Measurements from ENCODE around the gene KAT7. TPM values are rescaled to one million over a fixed set of nuclear protein-coding genes. Genes with fewer than 3 reads are reported as not detected.
A peak's percentile ranks its signal among the peaks of the same experiment; 100 is the strongest.

KAT7 gene
- polyA plus RNA-seq, 1 donor from 2014 or later: 31.0 TPM

DNA sequence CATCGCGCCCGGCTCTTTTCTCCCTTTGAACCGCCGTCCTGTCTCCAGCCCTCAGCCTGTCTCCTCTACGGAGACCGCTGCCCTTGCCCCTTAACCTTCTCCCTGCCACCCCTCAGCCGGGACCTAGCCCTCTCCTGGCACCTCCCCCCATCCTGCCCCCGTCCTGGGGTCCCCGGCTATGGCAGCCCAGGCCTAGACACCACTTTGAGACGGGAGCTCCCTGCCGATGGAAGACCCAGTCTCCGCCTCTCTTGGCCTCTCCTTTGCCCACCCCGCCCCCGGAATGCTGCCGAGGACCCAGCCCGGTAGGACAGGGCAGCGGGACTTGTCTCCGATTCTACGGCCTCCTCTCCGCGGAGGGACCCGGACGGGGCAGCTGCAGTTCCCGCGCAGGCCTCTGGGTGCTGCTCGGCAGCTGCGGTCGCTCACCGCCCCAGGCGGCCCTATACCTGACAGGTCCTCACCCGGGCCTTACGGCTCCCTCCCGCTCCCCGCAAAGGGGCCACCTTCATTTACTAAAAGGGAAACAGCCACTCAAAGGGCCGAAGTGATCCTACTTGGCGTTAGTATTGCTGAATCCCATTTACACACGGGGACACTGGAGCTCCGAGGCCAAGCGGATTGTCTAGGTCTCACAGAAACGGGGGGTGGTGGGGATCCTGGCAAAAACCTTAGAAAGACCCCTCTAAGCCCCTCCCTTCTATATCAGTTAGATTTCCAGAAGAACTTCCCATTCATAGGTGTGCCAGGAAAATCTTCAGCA is 92.0 kb downstream of the KAT7 start:
- no peaks in the 10 kb centered on the region for H3K9me3 ChIP-seq (ENCODE audit: low read length)
- no peaks in the 10 kb centered on the region for H3K36me3 ChIP-seq (ENCODE audit: insufficient read depth, low read length)
- peaks cover 3% of the 10 kb centered on the region for H3K27me3 ChIP-seq (ENCODE audit: insufficient read depth, low read depth, low read length)
- H3K4me3 ChIP-seq (ENCODE audit: low read length): peak overlapping the region; percentile 52
- H3K4me2 ChIP-seq (ENCODE audit: low read length): no peak overlapping the region
- no peak overlapping the region for H3K27ac ChIP-seq (ENCODE audit: low read length)
- H2AFZ ChIP-seq (ENCODE audit: low read depth, low read length): no peak overlapping the region
- peak; percentile 80 for TF ChIP-seq RAD21 (conservative IDR thresholded peaks at IDR 0.05)
- no peak for TF ChIP-seq POLR2AphosphoS5 (IDR thresholded peaks at IDR 0.05)
- TF ChIP-seq, protein P1, sequence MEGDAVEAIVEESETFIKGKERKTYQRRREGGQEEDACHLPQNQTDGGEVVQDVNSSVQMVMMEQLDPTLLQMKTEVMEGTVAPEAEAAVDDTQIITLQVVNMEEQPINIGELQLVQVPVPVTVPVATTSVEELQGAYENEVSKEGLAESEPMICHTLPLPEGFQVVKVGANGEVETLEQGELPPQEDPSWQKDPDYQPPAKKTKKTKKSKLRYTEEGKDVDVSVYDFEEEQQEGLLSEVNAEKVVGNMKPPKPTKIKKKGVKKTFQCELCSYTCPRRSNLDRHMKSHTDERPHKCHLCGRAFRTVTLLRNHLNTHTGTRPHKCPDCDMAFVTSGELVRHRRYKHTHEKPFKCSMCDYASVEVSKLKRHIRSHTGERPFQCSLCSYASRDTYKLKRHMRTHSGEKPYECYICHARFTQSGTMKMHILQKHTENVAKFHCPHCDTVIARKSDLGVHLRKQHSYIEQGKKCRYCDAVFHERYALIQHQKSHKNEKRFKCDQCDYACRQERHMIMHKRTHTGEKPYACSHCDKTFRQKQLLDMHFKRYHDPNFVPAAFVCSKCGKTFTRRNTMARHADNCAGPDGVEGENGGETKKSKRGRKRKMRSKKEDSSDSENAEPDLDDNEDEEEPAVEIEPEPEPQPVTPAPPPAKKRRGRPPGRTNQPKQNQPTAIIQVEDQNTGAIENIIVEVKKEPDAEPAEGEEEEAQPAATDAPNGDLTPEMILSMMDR (IDR thresholded peaks at IDR 0.05; ENCODE audit: poor library complexity, severe bottlenecking): peak; percentile 93
- TF ChIP-seq EZH2 (IDR thresholded peaks at IDR 0.05; ENCODE audit: borderline replicate concordance, insufficient read depth, low read length, poor library complexity, severe bottlenecking): no peak
- TF ChIP-seq EP300 (conservative IDR thresholded peaks at IDR 0.05; ENCODE audit: poor library complexity, severe bottlenecking): no peak
- TF ChIP-seq SMC3 (conservative IDR thresholded peaks at IDR 0.05; ENCODE audit: poor library complexity): peak; percentile 77
- TF ChIP-seq, protein P2, sequence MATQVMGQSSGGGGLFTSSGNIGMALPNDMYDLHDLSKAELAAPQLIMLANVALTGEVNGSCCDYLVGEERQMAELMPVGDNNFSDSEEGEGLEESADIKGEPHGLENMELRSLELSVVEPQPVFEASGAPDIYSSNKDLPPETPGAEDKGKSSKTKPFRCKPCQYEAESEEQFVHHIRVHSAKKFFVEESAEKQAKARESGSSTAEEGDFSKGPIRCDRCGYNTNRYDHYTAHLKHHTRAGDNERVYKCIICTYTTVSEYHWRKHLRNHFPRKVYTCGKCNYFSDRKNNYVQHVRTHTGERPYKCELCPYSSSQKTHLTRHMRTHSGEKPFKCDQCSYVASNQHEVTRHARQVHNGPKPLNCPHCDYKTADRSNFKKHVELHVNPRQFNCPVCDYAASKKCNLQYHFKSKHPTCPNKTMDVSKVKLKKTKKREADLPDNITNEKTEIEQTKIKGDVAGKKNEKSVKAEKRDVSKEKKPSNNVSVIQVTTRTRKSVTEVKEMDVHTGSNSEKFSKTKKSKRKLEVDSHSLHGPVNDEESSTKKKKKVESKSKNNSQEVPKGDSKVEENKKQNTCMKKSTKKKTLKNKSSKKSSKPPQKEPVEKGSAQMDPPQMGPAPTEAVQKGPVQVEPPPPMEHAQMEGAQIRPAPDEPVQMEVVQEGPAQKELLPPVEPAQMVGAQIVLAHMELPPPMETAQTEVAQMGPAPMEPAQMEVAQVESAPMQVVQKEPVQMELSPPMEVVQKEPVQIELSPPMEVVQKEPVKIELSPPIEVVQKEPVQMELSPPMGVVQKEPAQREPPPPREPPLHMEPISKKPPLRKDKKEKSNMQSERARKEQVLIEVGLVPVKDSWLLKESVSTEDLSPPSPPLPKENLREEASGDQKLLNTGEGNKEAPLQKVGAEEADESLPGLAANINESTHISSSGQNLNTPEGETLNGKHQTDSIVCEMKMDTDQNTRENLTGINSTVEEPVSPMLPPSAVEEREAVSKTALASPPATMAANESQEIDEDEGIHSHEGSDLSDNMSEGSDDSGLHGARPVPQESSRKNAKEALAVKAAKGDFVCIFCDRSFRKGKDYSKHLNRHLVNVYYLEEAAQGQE (IDR thresholded peaks at IDR 0.05; ENCODE audit: borderline replicate concordance): no peak
- TF ChIP-seq TAF1 (IDR thresholded peaks at IDR 0.05; ENCODE audit: low read depth): no peak
- TF ChIP-seq MXI1 (conservative IDR thresholded peaks at IDR 0.05; ENCODE audit: poor library complexity, severe bottlenecking): no peak
- H3K79me2 ChIP-seq (replicated peaks; ENCODE audit: insufficient read depth, low read length): no peaks in the 10 kb centered on the region
- no peak overlapping the region for H3K9ac ChIP-seq (ENCODE audit: low read length)
- H4K20me1 ChIP-seq (ENCODE audit: insufficient read depth): no peaks in the 10 kb centered on the region
- no peaks in the 10 kb centered on the region for H3F3A ChIP-seq (ENCODE audit: insufficient read depth, low read length, poor library complexity, severe bottlenecking)
- H3K9me2 ChIP-seq (ENCODE audit: insufficient read depth, low read length): no peaks in the 10 kb centered on the region

DNA sequence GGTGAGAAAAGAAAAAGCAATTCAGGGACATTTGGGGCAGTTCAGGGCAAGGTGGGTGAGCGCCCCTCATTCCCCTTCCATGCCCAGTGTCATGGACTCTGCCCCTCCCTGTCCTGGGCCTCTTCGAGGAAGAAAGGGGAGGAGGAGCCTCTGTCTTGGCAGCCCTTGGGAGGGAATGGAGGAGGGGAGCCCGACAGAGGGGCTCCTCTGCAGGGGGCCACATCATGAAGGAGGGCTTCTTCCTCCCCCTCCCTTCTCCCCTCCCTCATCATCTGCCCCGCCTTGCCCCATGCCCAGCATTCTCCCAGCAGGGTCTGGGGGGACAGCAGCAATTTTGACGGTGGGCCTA is 92.5 kb downstream of the KAT7 start:
- H2AFZ ChIP-seq (ENCODE audit: low read depth, low read length): no peak overlapping the region
- H3F3A ChIP-seq (ENCODE audit: insufficient read depth, low read length, poor library complexity, severe bottlenecking): no peaks in the 10 kb centered on the region
- H3K79me2 ChIP-seq (replicated peaks; ENCODE audit: insufficient read depth, low read length): no peaks in the 10 kb centered on the region
- H3K27me3 ChIP-seq (ENCODE audit: insufficient read depth, low read depth, low read length): peaks cover 3% of the 10 kb centered on the region
- TF ChIP-seq TAF1 (IDR thresholded peaks at IDR 0.05; ENCODE audit: low read depth): no peak
- TF ChIP-seq, protein P2 (IDR thresholded peaks at IDR 0.05; ENCODE audit: borderline replicate concordance): no peak
- no peak for TF ChIP-seq EZH2 (IDR thresholded peaks at IDR 0.05; ENCODE audit: borderline replicate concordance, insufficient read depth, low read length, poor library complexity, severe bottlenecking)
- TF ChIP-seq, protein P1 (IDR thresholded peaks at IDR 0.05; ENCODE audit: poor library complexity, severe bottlenecking): no peak
- TF ChIP-seq MXI1 (conservative IDR thresholded peaks at IDR 0.05; ENCODE audit: poor library complexity, severe bottlenecking): no peak
- TF ChIP-seq SMC3 (conservative IDR thresholded peaks at IDR 0.05; ENCODE audit: poor library complexity): no peak
- TF ChIP-seq POLR2AphosphoS5 (IDR thresholded peaks at IDR 0.05): no peak
- no peak overlapping the region for H3K9ac ChIP-seq (ENCODE audit: low read length)
- no peak overlapping the region for H3K4me3 ChIP-seq (ENCODE audit: low read length)
- H3K9me2 ChIP-seq (ENCODE audit: insufficient read depth, low read length): no peaks in the 10 kb centered on the region
- H3K27ac ChIP-seq (ENCODE audit: low read length): no peak overlapping the region
- no peaks in the 10 kb centered on the region for H3K9me3 ChIP-seq (ENCODE audit: low read length)
- H3K36me3 ChIP-seq (ENCODE audit: insufficient read depth, low read length): no peaks in the 10 kb centered on the region
- H3K4me2 ChIP-seq (ENCODE audit: low read length): no peak overlapping the region
- H4K20me1 ChIP-seq (ENCODE audit: insufficient read depth): no peaks in the 10 kb centered on the region
